Measurements from ENCODE around the gene SEZ6L. TPM values are rescaled to one million over a fixed set of nuclear protein-coding genes. Genes with fewer than 3 reads are reported as not detected.

SEZ6L gene
- polyA plus RNA-seq, 2 of the 4 experiments (the other 2 are of a cell fraction) = not detected

GRCh38 chr22:26267856-26268255 lies 98.6 kb downstream of the SEZ6L start:
- DNase-seq (ENCODE audit: low read depth in 1 of 2, low spot score in 1 of 2) (no peak), FAIRE-seq (no peak), ATAC-seq (no peak)
- POLR2A ChIA-PET = no interaction called here
- Histone ChIP-seq H3K4me2 (no peak overlapping the region), H3K27ac (no peak overlapping the region), H3K4me1 (no peaks in the 10 kb centered on the region), H3K9me3 (no peaks in the 10 kb centered on the region), H3K4me3 (no peak overlapping the region)
- TF ChIP-seq, protein P1, sequence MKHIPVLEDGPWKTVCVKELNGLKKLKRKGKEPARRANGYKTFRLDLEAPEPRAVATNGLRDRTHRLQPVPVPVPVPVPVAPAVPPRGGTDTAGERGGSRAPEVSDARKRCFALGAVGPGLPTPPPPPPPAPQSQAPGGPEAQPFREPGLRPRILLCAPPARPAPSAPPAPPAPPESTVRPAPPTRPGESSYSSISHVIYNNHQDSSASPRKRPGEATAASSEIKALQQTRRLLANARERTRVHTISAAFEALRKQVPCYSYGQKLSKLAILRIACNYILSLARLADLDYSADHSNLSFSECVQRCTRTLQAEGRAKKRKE (CRISPR knock-in tag; IDR thresholded peaks at IDR 0.05; ENCODE audit: low read depth) = no peak
- TF ChIP-seq EHMT2 (IDR thresholded peaks at IDR 0.05; ENCODE audit: low read depth) = no peak
- no peak for TF ChIP-seq HOXB13 (CRISPR knock-in tag; IDR thresholded peaks at IDR 0.05; ENCODE audit: low read depth)
- TF ChIP-seq, protein P2, sequence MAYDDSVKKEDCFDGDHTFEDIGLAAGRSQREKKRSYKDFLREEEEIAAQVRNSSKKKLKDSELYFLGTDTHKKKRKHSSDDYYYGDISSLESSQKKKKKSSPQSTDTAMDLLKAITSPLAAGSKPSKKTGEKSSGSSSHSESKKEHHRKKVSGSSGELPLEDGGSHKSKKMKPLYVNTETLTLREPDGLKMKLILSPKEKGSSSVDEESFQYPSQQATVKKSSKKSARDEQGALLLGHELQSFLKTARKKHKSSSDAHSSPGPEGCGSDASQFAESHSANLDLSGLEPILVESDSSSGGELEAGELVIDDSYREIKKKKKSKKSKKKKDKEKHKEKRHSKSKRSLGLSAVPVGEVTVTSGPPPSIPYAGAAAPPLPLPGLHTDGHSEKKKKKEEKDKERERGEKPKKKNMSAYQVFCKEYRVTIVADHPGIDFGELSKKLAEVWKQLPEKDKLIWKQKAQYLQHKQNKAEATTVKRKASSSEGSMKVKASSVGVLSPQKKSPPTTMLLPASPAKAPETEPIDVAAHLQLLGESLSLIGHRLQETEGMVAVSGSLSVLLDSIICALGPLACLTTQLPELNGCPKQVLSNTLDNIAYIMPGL (CRISPR knock-in tag; IDR thresholded peaks at IDR 0.05; ENCODE audit: borderline replicate concordance) = no peak
- TF ChIP-seq RNF2 (IDR thresholded peaks at IDR 0.05; ENCODE audit: borderline replicate concordance, low read depth) = no peak
- no peak for TF ChIP-seq NFE2L2 (conservative IDR thresholded peaks at IDR 0.05; ENCODE audit: low read length)
- CTCF ChIA-PET = no interaction called here
- 0% methylated on average over 1 of the region's 1 CpG for WGBS (ENCODE audit: missing lambda C conversion rate)

- ATAC-seq (no peak), DNase-seq (ENCODE audit: low read depth in 1 of 2, low spot score in 1 of 2) (no peak), FAIRE-seq (no peak)
- H3K4me3 ChIP-seq = no peak overlapping the region
- no peaks in the 10 kb centered on the region for H3K9me3 ChIP-seq
- CTCF ChIA-PET = no interaction called here
- H3K27ac ChIP-seq = no peak overlapping the region
- WGBS (ENCODE audit: missing lambda C conversion rate) = 0% methylated on average over 7 of the region's 7 CpGs
- POLR2A ChIA-PET = no interaction called here
- no peak for TF ChIP-seq ZNF302 (CRISPR knock-in tag; IDR thresholded peaks at IDR 0.05)
- no peak for TF ChIP-seq MAZ (IDR thresholded peaks at IDR 0.05; ENCODE audit: borderline replicate concordance, low read depth, low read length)
- TF ChIP-seq, protein P3, sequence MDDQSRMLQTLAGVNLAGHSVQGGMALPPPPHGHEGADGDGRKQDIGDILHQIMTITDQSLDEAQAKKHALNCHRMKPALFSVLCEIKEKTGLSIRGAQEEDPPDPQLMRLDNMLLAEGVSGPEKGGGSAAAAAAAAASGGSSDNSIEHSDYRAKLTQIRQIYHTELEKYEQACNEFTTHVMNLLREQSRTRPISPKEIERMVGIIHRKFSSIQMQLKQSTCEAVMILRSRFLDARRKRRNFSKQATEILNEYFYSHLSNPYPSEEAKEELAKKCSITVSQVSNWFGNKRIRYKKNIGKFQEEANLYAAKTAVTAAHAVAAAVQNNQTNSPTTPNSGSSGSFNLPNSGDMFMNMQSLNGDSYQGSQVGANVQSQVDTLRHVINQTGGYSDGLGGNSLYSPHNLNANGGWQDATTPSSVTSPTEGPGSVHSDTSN (IDR thresholded peaks at IDR 0.05) = no peak
- no peak for TF ChIP-seq CBX8 (IDR thresholded peaks at IDR 0.05)
- TF ChIP-seq HDAC2 (IDR thresholded peaks at IDR 0.05) = no peak
- no peak for TF ChIP-seq KDM1A (IDR thresholded peaks at IDR 0.05; ENCODE audit: low read depth)
- TF ChIP-seq ZFP36 (IDR thresholded peaks at IDR 0.05; ENCODE audit: borderline replicate concordance, partially characterized antibody) = no peak
- TF ChIP-seq EHF (CRISPR knock-in tag; IDR thresholded peaks at IDR 0.05) = no peak
- TF ChIP-seq MYC (IDR thresholded peaks at IDR 0.05; ENCODE audit: borderline replicate concordance, low read length) = no peak
- no peak for TF ChIP-seq MAFK (IDR thresholded peaks at IDR 0.05; ENCODE audit: partially characterized antibody)
- H3K4me2 ChIP-seq = no peak overlapping the region
- no peaks in the 10 kb centered on the region for H3K4me1 ChIP-seq
Observed at GRCh38 chr22:26269572-26269971, 100.3 kb downstream of the SEZ6L start.

DNA sequence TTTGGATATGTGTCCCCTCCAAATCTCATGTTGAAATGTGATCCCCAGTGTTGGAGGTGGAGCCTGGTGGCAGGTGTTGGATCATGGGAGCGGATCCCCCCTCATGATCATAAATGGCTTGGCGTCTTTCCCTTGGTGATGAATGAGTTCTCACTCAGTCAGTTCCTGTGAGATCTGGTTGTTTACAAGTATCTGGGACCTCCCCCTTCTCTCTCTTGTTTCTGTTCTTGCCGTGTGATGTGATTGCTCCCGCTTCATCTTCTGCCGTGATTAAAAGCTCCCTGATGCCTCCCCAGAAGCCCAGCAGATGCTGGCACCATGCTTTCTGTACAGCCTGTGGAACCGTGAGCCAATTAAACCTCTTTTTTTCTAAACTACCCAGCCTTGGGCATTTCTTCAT lies 102.2 kb downstream of the SEZ6L start:
- ChIA-PET POLR2A (no interaction called here), CTCF (no interaction called here)
- Histone ChIP-seq H3K4me3 (no peak overlapping the region), H3K4me1 (no peaks in the 10 kb centered on the region), H3K9me3 (no peaks in the 10 kb centered on the region), H3K4me2 (no peak overlapping the region), H3K27ac (no peak overlapping the region)
- FAIRE-seq = no peak
- TF ChIP-seq RNF2 (IDR thresholded peaks at IDR 0.05; ENCODE audit: borderline replicate concordance, low read depth) = no peak
- TF ChIP-seq FOXS1 (CRISPR knock-in tag; IDR thresholded peaks at IDR 0.05) = no peak
- TF ChIP-seq, protein P2 (CRISPR knock-in tag; IDR thresholded peaks at IDR 0.05; ENCODE audit: borderline replicate concordance) = no peak
- no peak for TF ChIP-seq MYC (IDR thresholded peaks at IDR 0.05; ENCODE audit: borderline replicate concordance, low read length)
- no peak for TF ChIP-seq GATA3 (IDR thresholded peaks at IDR 0.05; ENCODE audit: borderline replicate concordance)
- no peak for TF ChIP-seq USF2 (IDR thresholded peaks at IDR 0.05)
- TF ChIP-seq, protein P3 (IDR thresholded peaks at IDR 0.05) = no peak
- no peak for TF ChIP-seq ZFP36 (IDR thresholded peaks at IDR 0.05; ENCODE audit: borderline replicate concordance, partially characterized antibody)
- no peak for TF ChIP-seq KDM1A (IDR thresholded peaks at IDR 0.05; ENCODE audit: low read depth)
- no peak for TF ChIP-seq BHLHE40 (IDR thresholded peaks at IDR 0.05; ENCODE audit: low read depth, low read length)
- TF ChIP-seq, protein P4, sequence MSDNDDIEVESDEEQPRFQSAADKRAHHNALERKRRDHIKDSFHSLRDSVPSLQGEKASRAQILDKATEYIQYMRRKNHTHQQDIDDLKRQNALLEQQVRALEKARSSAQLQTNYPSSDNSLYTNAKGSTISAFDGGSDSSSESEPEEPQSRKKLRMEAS (IDR thresholded peaks at IDR 0.05) = no peak
- no peak for ATAC-seq
- DNase-seq (ENCODE audit: low read depth in 1 of 2, low spot score in 1 of 2) = no peak
- 10% methylated on average over 6 of the region's 6 CpGs for WGBS (ENCODE audit: missing lambda C conversion rate)

Data from A549 (cell line).